K562 (cell line): Measurements from ENCODE around the gene ARHGAP25. TPM values are rescaled to one million over a fixed set of nuclear protein-coding genes. Genes with fewer than 3 reads are reported as not detected.
A peak's percentile ranks its signal among the peaks of the same experiment; 100 is the strongest.

Experiments
- ATF1 ChIP-seq, 2 experiments: fragments of 450-650 bp in 1 of 2; IDR thresholded peaks; 2 replicates each; pipeline ENCODE4 v1.6.1; 2016; ENCODE audit warnings: missing compliant biosample characterization in 1 of 2, missing genetic modification characterization in 1 of 2
- BRD4 ChIP-seq: fragments of 200-600 bp; sonication (generic); IDR thresholded peaks from 2 replicates; pipeline ENCODE4 v1.6.1; 2017; ENCODE audit warnings: inconsistent platforms
- CTCF ChIP-seq, 3 experiments: IDR thresholded peaks in 2 of 3; conservative IDR thresholded peaks in 1 of 3; 2 replicates each; pipeline ENCODE4 v1.5.1; 2011 to 2012; ENCODE audit warnings: low read length in 3 of 3, mild to moderate bottlenecking in 3 of 3, control low read depth in 2 of 3, improper control_type of control experiment in 1 of 3, inconsistent platforms in 1 of 3, low read depth in 1 of 3, mixed read lengths in 1 of 3, moderate library complexity in 1 of 3; ENCODE audit not compliant: insufficient read depth in 2 of 3
- DDX20 ChIP-seq: fragments of 450-650 bp; IDR thresholded peaks from 2 replicates; pipeline ENCODE4 v1.6.1; 2016; ENCODE audit warnings: missing genetic modification characterization, low read depth, mild to moderate bottlenecking, missing compliant biosample characterization, moderate library complexity
- DPF2 ChIP-seq: fragments of 450-650 bp; IDR thresholded peaks from 2 replicates; pipeline ENCODE4 v1.6.1; 2016
- ELF1 ChIP-seq: fragments of 200-800 bp; sonication (Bioruptor generic); IDR thresholded peaks from 2 replicates; pipeline ENCODE4 v1.6.1; 2016; ENCODE audit warnings: missing genetic modification characterization, missing compliant biosample characterization
- ELF2 ChIP-seq: fragments of 250-450 bp; sonication (Bioruptor Pico); IDR thresholded peaks from 2 replicates; pipeline ENCODE4 v1.5.0; 2021; ENCODE audit warnings: mild to moderate bottlenecking
- EP300 ChIP-seq: IDR thresholded peaks from 2 replicates; pipeline ENCODE4 v1.6.1; 2012; ENCODE audit warnings: low read length, improper control_type of control experiment
- EWSR1 ChIP-seq: fragments of 450-650 bp; IDR thresholded peaks from 2 replicates; pipeline ENCODE4 v1.6.1; 2018; ENCODE audit warnings: borderline replicate concordance, mild to moderate bottlenecking, low read depth, moderate library complexity; ENCODE audit not compliant: partially characterized antibody
- HMGN3 ChIP-seq: IDR thresholded peaks from 2 replicates; pipeline ENCODE4 v1.6.1; 2011; ENCODE audit warnings: borderline replicate concordance, low read depth, mild to moderate bottlenecking, mixed read lengths, low read length; ENCODE audit not compliant: insufficient read length; ENCODE audit errors: extremely low read depth
- HSF4 ChIP-seq: fragments of 250-450 bp; sonication (Bioruptor Pico); IDR thresholded peaks from 2 replicates; pipeline ENCODE4 v2.1.2; 2022; ENCODE audit warnings: mild to moderate bottlenecking, moderate library complexity, borderline replicate concordance
- KDM4B ChIP-seq, 2 experiments: fragments of 450-650 bp in 1 of 2; sonication (generic) in 1 of 2; IDR thresholded peaks; 2 replicates each; pipeline ENCODE4 v1.6.1; 2016 to 2017; ENCODE audit warnings: borderline replicate concordance in 2 of 2, antibody characterized with exemption in 1 of 2, low read depth in 1 of 2, mild to moderate bottlenecking in 1 of 2
- L3MBTL2 ChIP-seq: fragments of 450-650 bp; IDR thresholded peaks from 2 replicates; pipeline ENCODE4 v1.6.1; 2016; ENCODE audit warnings: mild to moderate bottlenecking, moderate library complexity
- LCOR ChIP-seq: sonication (generic); formaldehyde crosslinking; IDR thresholded peaks from 2 replicates; pipeline ENCODE4 v1.8.0; 2022; ENCODE audit warnings: mild to moderate bottlenecking, missing genetic modification reagents
- MAZ ChIP-seq, 2 experiments: fragments of 450-650 bp in 1 of 2; sonication (generic) in 1 of 2; formaldehyde crosslinking; IDR thresholded peaks in 1 of 2; conservative IDR thresholded peaks in 1 of 2; 2 replicates each; pipeline versions ENCODE4 v1.4.0 to v1.5.0; 2020; ENCODE audit warnings: mild to moderate bottlenecking in 1 of 2, missing genetic modification reagents in 1 of 2
- MEIS2 ChIP-seq: fragments of 450-650 bp; IDR thresholded peaks from 2 replicates; pipeline ENCODE4 v1.6.1; 2014; ENCODE audit warnings: mild to moderate bottlenecking; ENCODE audit not compliant: partially characterized antibody
- NFATC3 ChIP-seq: fragments of 450-650 bp; IDR thresholded peaks from 2 replicates; pipeline ENCODE4 v1.6.1; 2017; ENCODE audit warnings: mild to moderate bottlenecking
- NR3C1 ChIP-seq: sonication (generic); formaldehyde crosslinking; IDR thresholded peaks from 2 replicates; pipeline ENCODE4 v1.8.1; 2022; ENCODE audit warnings: missing genetic modification reagents
- OTX1 ChIP-seq: fragments of 450-650 bp; formaldehyde crosslinking; IDR thresholded peaks from 2 replicates; pipeline ENCODE4 v1.4.0; 2022; ENCODE audit warnings: mild to moderate bottlenecking
- PHB ChIP-seq: fragments of 250-450 bp; sonication (Bioruptor Pico); IDR thresholded peaks from 2 replicates; pipeline ENCODE4 v1.5.0; 2021
- POLR2A ChIP-seq: fragments of 450-650 bp; conservative IDR thresholded peaks from 2 replicates; pipeline ENCODE4 v1.6.1; 2016
- RBM34 ChIP-seq: fragments of 200-400 bp; formaldehyde crosslinking; IDR thresholded peaks from 2 replicates; pipeline ENCODE4 v1.6.1; 2018; ENCODE audit warnings: low read length, borderline replicate concordance; ENCODE audit not compliant: insufficient read depth
- RCOR1 ChIP-seq, 2 experiments: IDR thresholded peaks; 2 replicates each; pipeline ENCODE4 v1.6.1; 2012; ENCODE audit warnings: low read depth in 2 of 2, low read length in 2 of 2, borderline replicate concordance in 1 of 2, improper control_type of control experiment in 1 of 2
- TEAD1 ChIP-seq, 2 experiments: fragments of 450-650 bp in 1 of 2; sonication (generic) in 1 of 2; formaldehyde crosslinking; IDR thresholded peaks; 2 replicates each; pipeline versions ENCODE4 v1.4.0 to v1.8.0; 2020 to 2022; ENCODE audit warnings: mild to moderate bottlenecking in 2 of 2, missing genetic modification reagents in 1 of 2
- THAP7 ChIP-seq: fragments of 250-450 bp; sonication (Bioruptor Pico); IDR thresholded peaks from 2 replicates; pipeline ENCODE4 v1.5.0; 2021
- ZC3H4 ChIP-seq: sonication (generic); formaldehyde crosslinking; IDR thresholded peaks from 2 replicates; pipeline ENCODE4 v1.9.0; 2021; ENCODE audit warnings: missing genetic modification reagents, borderline replicate concordance
- ZFX ChIP-seq: sonication (generic); formaldehyde crosslinking; IDR thresholded peaks from 2 replicates; pipeline ENCODE4 v1.8.0; 2022; ENCODE audit warnings: mild to moderate bottlenecking, missing genetic modification reagents, moderate library complexity
- ZNF239 ChIP-seq: fragments of 250-450 bp; sonication (Bioruptor Pico); IDR thresholded peaks from 2 replicates; pipeline ENCODE4 v1.4.0; 2020; ENCODE audit warnings: mild to moderate bottlenecking
- ZNF24 ChIP-seq: fragments of 450-650 bp; IDR thresholded peaks from 2 replicates; pipeline ENCODE4 v1.6.1; 2016
- polyA plus RNA-seq, 8 experiments: library from polyadenylated mRNA; depleted of rRNA in 4 of 8; stranded (reverse) in 5 of 8; unstranded in 3 of 8; fragments of >200 nt; fragmentation: Nextera tagmentation in 2 of 8; fragmentation: Illumina TruSeq in 1 of 8; extraction: Ambion mirVana in 2 of 8; extraction: Trizol in 1 of 8; gene quantifications; 2 replicates each; pipeline versions ENCODE4 v1.2.1 to v1.2.3, GENCODE V29; 2011 to 2014; ENCODE audit warnings: inconsistent platforms in 1 of 8, missing spikeins in 1 of 8
- total RNA-seq, 7 experiments: library from RNA; depleted of rRNA in 6 of 7; stranded (reverse); fragments of >200 nt in 6 of 7; fragmentation: Illumina TruSeq in 2 of 7; extraction: Trizol in 2 of 7; gene quantifications; 2 replicates each; pipeline versions ENCODE4 v1.2.1 to v1.2.3, GENCODE V29; 2011 to 2021; ENCODE audit warnings: low replicate concordance in 1 of 7

ARHGAP25 gene
- total and polyA plus RNA-seq, 9 of the 15 experiments (the other 6 are each of a cell fraction or from before 2014, with no cell fraction given), result 4.9 to 14.8 (median 10.7) TPM

GRCh38 chr2:68774569-68775271 is 40.1 kb downstream of the ARHGAP25 start (continued):
- TF ChIP-seq EWSR1, result no peak
- TF ChIP-seq ZNF239 (CRISPR knock-in tag), result 0 out of 2 replicates have a peak, but pooled peaks have one; percentile 10
- TF ChIP-seq ZFX (CRISPR knock-in tag), result peak; percentile 62; the same call in 1 of the 2 replicates
- peak in 1 of 2 experiments; percentile 47; a peak in 1 of 4 replicates for TF ChIP-seq TEAD1 (CRISPR knock-in tag; IDR thresholded peaks at IDR 0.05)
- TF ChIP-seq ELF1 (tag), result peak; percentile 65; the same call in 1 of the 2 replicates
- TF ChIP-seq NFATC3, result no peak
- TF ChIP-seq MAZ (CRISPR knock-in tag; conservative IDR thresholded peaks at IDR 0.05 in 1 of 2, IDR thresholded peaks at IDR 0.05 in 1 of 2), result peak in 1 of 2 experiments; percentile 51; a peak in 2 of 4 replicates
- TF ChIP-seq RCOR1 (IDR thresholded peaks at IDR 0.05; ENCODE audit: borderline replicate concordance in 1 of 2, low read depth in 2 of 2, low read length in 2 of 2), result peak in 1 of 2 experiments; percentile 79; a peak in 2 of 4 replicates
- TF ChIP-seq ELF2 (CRISPR knock-in tag), result peak; percentile 49; the same call in 1 of the 2 replicates
- no peak for TF ChIP-seq ATF1 (CRISPR knock-in tag; IDR thresholded peaks at IDR 0.05)
- TF ChIP-seq ATF1 (tag; IDR thresholded peaks at IDR 0.05), result peak; percentile 52
- no peak for TF ChIP-seq HSF4 (CRISPR knock-in tag)
- peak; percentile 84 for TF ChIP-seq HMGN3
- no peak for TF ChIP-seq BRD4
- TF ChIP-seq POLR2A, result peak; percentile 65
- TF ChIP-seq OTX1 (CRISPR knock-in tag), result no peak
- peak; percentile 73 for TF ChIP-seq EP300
- peak; percentile 78 for TF ChIP-seq MEIS2
- TF ChIP-seq PHB (CRISPR knock-in tag), result 0 out of 2 replicates have a peak, but pooled peaks have one; percentile 8
- peak; percentile 46; the same call in 1 of the 2 replicates for TF ChIP-seq L3MBTL2
- TF ChIP-seq CTCF (IDR thresholded peaks at IDR 0.05 in 2 of 3, conservative IDR thresholded peaks at IDR 0.05 in 1 of 3; ENCODE audit: insufficient read depth in 2 of 3, low read depth in 1 of 3, low read length in 3 of 3), result no peak
- TF ChIP-seq LCOR (CRISPR knock-in tag), result no peak
- TF ChIP-seq ZC3H4 (CRISPR knock-in tag), result no peak
- TF ChIP-seq KDM4B (IDR thresholded peaks at IDR 0.05; ENCODE audit: borderline replicate concordance in 2 of 2, low read depth in 1 of 2), result 0 out of 4 replicates have a peak, but pooled peaks of 1 of the 2 experiments have one; percentile 34
- no peak for TF ChIP-seq THAP7 (CRISPR knock-in tag)
- TF ChIP-seq DDX20 (tag), result no peak
- TF ChIP-seq ZNF24, result no peak
- peak; percentile 55; the same call in 1 of the 2 replicates for TF ChIP-seq DPF2
- no peak for TF ChIP-seq RBM34
- TF ChIP-seq NR3C1, result no peak
